ENCODE results near the gene FTSJ3.
"Not testable (repeated sequence)": the region's sequence is repeated elsewhere in the genome, so short reads cannot be mapped to it uniquely, and the experiment has no call there.

Gene FTSJ3

GRCh38 chr17:63843387-63843888, 16.0 kb upstream of the FTSJ3 start:
- not testable (repeated sequence) for DNase-seq

DNA sequence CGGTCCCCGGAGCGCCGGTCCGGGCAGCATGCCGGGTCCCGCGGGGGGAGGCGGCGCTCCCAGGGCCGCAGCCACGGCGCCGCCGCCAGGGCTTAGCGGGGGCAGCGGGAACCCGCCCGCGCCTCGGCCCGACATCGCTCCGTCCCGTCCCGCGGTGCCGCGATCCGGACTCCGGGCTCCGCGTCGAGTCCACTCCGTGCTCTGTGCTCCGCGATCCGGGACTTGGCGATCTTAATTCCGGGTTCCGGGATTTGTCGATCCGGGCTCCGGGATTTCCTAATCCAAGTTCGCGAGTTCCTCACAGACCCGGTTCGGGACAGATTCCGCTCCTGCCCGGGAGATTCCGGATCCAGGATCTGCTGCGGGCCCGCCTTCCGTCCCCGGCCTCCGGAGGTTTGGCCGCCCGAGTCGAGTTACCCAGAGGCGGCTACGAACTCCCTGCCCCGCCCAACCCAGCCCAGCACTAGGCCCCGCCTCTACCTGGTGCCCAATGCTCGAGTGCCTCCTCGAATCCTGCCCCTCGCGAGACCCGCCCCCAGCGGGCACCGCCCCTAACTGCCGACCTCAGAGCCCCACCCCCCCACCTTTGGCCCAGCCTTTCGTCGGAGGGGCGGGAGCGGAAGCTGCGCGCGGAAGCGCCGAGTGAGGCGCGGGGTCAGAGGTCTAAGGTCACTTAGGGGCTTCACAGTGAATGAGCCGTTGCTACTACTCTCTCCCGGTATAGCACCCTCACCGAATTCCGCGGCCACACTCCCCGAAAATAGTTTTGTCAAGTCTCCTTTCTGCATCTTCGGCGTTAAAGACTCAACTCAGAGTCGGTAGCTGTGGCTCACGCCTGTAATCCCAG, 15.3 kb upstream of the FTSJ3 start, which contains the start of gene SMARCD2:
Gene SMARCD2, minus strand, starts transcription at position 146 of the 847 bp plus-strand sequence. Its CDS starts 11 bp downstream, at position 135.
- peak; percentile 96 for DNase-seq

DNA sequence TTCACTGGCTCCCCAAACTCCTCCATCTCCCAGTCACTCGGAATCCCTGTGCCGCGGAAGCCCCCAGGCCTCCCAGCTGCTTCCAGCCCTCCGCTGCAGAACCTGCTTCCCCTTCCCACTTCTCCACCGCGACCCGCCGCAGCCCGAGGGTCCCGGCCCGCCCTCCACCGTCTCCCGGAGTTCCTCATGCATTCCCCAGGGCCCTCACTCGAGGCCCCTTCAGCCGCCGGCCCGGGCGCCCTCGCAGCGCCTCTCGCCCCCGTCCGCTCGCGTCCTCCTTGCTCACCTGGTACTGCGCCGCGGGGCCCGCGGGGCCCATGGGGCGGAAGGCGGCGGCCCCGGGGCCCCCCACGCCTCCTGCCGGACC, 14.7 kb upstream of the FTSJ3 start:
- no peak for DNase-seq

- DNase-seq: no peak
These were observed 14.1 kb upstream of the FTSJ3 start for GRCh38 chr17:63841350-63842172.

- peak; percentile 58 for DNase-seq
These were observed 13.3 kb upstream of the FTSJ3 start for GRCh38 chr17:63840591-63841349.

- DNase-seq: peak; percentile 69
These were observed 11.2 kb upstream of the FTSJ3 start for GRCh38 chr17:63838631-63839171.

GRCh38 chr17:63837962-63838600, 10.6 kb upstream of the FTSJ3 start:
- DNase-seq: no peak

- no peak for DNase-seq
These were observed 10.0 kb upstream of the FTSJ3 start for GRCh38 chr17:63837480-63837879.

DNA sequence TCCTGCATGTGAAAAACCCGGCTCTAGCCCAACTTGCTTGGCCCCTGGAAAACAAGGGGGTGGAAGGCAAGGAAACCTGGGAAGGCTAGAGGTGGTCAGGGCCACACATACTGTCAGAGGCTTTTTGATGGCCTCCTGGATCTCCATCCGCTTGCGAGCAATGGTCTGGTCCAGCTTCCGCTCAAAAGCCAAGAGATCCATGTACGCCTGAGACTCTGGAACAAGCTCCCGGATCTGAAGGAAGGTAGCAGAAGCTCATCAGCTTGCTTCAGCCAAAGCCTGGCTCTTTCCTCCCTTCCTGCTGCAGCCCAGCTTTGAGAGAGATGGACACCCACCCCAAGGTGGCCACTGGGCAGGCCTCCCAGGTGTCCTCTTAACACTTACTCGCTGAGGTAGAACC, 9.3 kb upstream of the FTSJ3 start:
- DNase-seq: no peak

DNA sequence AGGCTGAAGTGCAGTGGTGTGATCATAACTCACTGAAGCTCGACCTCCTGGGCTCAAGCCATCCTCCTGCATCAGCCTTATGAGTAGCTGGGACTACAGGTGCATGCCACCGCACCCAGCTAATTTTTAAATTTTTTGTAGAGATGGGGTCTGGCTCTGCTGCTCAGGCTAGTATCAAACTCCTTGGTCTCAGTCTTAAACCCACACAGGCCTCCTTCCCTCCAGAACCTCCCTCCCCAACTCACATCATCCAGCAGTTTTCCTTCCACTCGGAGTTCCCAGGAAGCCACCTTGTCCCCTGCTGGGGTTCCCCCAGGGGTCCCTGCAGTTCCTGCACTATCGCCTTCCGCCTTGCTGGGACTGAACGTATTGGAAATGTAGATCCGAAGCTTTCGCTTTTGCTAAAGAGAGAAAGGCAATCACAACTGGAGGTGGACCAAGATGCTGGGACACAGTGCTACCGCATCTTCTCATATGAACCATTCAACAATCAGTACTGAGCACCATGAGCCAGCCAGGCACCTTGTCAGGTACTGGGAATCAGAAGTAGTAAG, 7.8 kb upstream of the FTSJ3 start:
- DNase-seq: no peak

- peak; percentile 32 for DNase-seq
These were observed 7.1 kb upstream of the FTSJ3 start for GRCh38 chr17:63834431-63835166.

DNA sequence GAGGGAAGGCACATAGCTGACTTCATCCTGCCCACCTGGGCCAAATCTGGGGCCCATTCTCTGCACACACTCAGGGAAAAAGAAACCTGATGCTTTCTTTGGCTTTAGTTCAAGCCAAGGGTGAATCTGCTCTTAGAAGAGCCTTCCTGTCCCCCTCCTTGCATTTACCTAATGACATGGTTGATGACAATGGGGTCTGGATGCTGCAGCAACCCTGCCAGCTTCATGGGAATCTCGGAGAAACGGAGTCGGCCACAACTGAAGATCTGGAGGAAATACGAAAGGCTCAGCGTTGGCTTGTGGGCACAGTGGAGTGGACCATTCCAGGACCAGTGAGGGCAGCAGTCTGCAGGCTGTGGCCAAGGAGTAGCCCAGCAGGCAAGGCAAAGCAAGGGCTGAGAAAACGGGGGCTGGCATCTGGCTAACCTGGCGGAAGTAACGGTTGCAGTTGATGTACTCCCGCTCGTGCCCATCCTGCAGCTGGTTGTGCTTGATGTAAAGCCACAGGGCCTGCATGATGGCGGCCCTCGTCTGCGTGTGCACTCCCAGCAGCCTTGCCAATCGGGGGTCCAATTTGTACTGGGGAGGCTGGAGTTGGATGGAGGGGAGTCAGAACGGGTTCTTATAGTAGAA, 6.4 kb upstream of the FTSJ3 start:
- DNase-seq: no peak

DNA sequence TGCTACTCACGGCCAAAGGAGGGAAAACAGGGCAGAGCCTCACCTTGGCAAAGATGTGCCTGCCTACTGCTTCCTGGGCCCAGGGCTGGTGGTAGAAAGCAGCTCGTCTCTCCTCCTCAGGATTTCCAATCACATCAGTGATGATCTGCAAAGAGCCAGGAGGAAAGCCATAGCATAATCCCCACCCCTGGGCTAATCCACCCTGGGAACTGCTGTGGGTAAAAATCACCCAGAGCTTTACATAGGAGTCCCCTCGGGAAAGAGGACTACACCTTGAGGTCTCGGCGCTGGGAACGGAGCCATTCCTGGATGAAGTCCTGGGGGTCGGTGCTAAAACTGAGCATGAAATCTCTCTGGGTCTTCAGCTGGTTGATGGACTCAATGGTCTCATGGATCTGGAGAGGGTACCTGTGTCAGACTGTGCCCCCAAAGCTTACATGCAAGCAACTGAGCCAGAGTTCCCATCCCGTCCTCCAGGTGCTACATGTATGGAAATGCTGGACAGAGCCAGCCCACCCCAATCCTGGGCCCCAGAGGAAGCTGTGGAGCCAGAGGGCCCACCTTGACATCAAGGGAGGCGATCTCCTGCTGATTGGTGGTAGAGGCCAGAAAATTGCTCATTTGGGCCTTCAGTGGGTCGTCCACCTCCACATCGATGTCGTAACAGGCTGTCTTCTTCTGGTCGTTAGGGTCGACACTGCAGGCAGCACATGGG, 5.7 kb upstream of the FTSJ3 start:
- DNase-seq: no peak

DNA sequence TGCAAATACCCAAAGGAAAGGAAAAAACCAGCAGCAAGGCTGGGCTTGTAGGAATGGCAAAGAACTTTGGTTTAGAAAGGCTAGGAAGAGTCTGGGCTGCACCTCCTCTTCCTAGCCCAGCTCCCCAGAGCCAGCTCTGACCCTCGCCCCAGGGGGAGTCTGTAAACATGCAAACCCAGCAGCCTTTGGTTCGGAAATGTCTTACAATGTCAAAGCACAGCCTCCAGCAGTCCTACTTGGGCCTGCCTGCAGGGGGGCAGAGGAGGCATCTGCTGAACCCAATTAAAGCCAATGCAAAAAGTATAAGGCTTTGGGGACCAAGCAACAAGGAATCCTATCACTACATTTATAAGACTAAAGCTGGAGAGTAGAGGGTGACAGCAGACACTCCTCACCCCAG, 5.0 kb upstream of the FTSJ3 start:
- DNase-seq: no peak

GRCh38 chr17:63832014-63832413, 4.6 kb upstream of the FTSJ3 start:
- DNase-seq: no peak

DNA sequence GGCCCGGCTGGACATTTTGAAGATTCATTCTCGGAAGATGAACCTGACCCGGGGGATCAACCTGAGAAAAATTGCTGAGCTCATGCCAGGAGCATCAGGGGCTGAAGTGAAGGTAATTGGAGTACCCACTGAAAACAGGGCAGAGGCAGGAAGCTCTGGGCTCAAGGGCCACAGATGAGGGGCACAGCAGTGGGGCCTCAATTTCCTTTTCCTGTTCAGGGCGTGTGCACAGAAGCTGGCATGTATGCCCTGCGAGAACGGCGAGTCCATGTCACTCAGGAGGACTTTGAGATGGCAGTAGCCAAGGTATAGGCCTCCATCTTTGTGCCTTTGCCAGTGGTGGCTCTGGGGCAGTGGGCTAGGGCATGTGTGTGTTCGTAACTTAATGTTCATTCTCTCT, 4.0 kb upstream of the FTSJ3 start:
- DNase-seq: no peak

DNA sequence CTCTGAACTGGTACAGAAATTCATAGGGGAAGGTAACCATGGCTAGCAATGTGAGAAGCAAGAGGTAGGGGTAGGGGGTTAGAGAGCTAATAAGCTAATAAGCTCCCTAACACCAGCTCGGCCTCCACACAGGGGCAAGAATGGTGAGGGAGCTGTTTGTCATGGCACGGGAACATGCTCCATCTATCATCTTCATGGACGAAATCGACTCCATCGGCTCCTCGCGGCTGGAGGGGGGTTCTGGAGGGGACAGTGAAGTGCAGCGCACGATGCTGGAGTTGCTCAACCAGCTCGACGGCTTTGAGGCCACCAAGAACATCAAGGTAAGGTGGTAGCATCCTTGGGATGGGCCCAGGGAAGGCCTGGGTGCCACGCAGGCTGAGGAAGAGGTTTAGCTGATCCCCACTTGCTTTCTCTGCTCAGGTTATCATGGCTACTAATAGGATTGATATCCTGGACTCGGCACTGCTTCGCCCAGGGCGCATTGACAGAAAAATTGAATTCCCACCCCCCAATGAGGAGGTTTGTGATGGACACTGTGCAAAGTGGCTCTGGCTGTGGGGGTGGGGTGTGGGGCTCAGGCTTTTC, 3.5 kb upstream of the FTSJ3 start:
- DNase-seq: no peak

- DNase-seq: no peak
These were observed 2.8 kb upstream of the FTSJ3 start for GRCh38 chr17:63830278-63830677.

DNA sequence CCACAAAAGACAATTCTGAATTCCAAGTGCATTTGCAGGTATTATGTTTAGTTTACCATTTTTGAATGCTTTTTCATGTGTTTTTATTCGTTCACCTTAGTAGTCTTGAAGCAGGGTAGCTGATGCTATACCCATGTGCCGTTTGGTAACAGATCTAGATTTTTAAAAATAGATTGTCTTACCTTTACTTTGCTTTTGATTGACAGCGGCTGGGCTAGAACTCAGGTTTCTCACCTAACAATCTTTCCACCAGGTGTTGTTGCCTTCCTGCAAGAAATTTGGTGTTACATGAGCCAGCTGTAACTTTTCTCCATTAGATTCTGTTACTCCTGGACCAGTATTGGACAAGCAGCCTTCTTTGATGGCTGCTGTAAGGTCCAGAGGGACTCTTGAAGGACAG, 1.5 kb upstream of the FTSJ3 start:
- no peak for DNase-seq

DNA sequence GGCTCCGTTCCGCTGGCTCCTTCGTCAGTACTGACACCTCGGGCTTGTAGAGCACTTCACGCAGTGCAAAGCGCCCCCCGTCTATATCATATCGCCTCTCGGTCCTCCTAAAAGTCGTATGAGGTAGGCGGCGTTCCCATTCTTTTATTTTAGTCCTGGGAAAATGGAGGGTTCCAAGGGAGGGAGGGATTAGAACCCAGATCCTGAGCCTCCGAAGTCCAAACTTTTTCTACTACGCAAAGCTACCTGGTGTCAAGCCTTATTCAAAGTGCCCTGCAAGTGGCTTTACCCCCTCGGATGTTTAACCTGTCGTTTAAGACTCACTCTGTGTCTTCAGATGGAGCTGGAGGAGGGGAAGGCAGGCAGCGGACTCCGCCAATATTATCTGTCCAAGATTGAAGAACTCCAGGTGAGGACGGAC, 348 bp upstream of the FTSJ3 start:
- no peak for DNase-seq

Data from NCI-H446 treated with DMSO at 0.1 percent for 48 hours (cell line).